HepG2 (cell line): Measurements from ENCODE around the gene GSC. TPM values are rescaled to one million over a fixed set of nuclear protein-coding genes. Genes with fewer than 3 reads are reported as not detected.

Source experiments
- ATAC-seq: fragments of 200-7000 bp; cut with Tn5 transposase; 3 replicates; pipeline ENCODE4 v1.9.1; 2020; ENCODE audit warnings: mild to moderate bottlenecking, moderate library complexity
- BruUV-seq: library from RNA; stranded (reverse); fragments of 400-500 nt; replicated peaks from 2 replicates; lab custom pipeline; 2021; lab: Mats Ljungman, UMichigan
- CTCF ChIA-PET: fragments of 300-600 bp; formaldehyde crosslinking; extraction: SDS; loops from one replicate; lab custom pipeline; 2021; ENCODE audit warnings: low total read pairs, inconsistent platforms, low intra/inter-chr PET ratio; lab: Yijun Ruan, JAX
- POLR2A ChIA-PET: fragments of 350-600 bp; sonication (Branson Sonifier 250); formaldehyde crosslinking; loops from one replicate; lab custom pipeline; 2020; ENCODE audit warnings: antibody characterized with exemption, inconsistent platforms; lab: Yijun Ruan, JAX
- DNase-seq: peaks from one replicate; pipeline ENCODE4 v3.0.0-alpha.2; 2015; ENCODE audit warnings: low spot score
- FAIRE-seq: peaks from 3 replicates; lab custom pipeline; 2011; peaks lifted over from hg19 to GRCh38; lab: Jason Lieb, UNC
- H2AFZ ChIP-seq: one replicate; pipeline ENCODE4 v1.6.1; 2011; ENCODE audit warnings: low read length, inconsistent platforms
- H3K27ac ChIP-seq: fragments of 300-600 bp; 3 replicates; pipeline ENCODE4 v1.8.0; 2011; ENCODE audit warnings: mixed run types, mild to moderate bottlenecking, mixed read lengths, low read length, inconsistent platforms; ENCODE audit not compliant: insufficient read depth; ENCODE audit errors: extremely low read length
- H3K27me3 ChIP-seq, 2 experiments: fragments of 200-600 bp in 1 of 2; 2 replicates in 1 of 2; 3 replicates in 1 of 2; pipeline versions ENCODE4 v1.6.0 to v1.8.0; 2011; ENCODE audit warnings: low read length in 2 of 2, mild to moderate bottlenecking in 2 of 2, moderate library complexity in 2 of 2, inconsistent platforms in 1 of 2; ENCODE audit not compliant: insufficient read depth in 2 of 2, control insufficient read depth in 1 of 2
- H3K36me3 ChIP-seq, 2 experiments: fragments of 200-600 bp in 1 of 2; replicated peaks in 1 of 2; 2 replicates in 1 of 2; 3 replicates in 1 of 2; pipeline versions ENCODE4 v1.5.1 to v1.8.0; 2011; ENCODE audit warnings: low read length in 2 of 2, inconsistent platforms in 1 of 2; ENCODE audit not compliant: insufficient read depth in 2 of 2, control insufficient read depth in 1 of 2
- H3K4me1 ChIP-seq: 2 replicates; pipeline ENCODE4 v1.5.1; 2012; ENCODE audit warnings: low read length, inconsistent platforms; ENCODE audit not compliant: insufficient read depth
- H3K4me2 ChIP-seq: 2 replicates; pipeline ENCODE4 v1.6.0; 2011; ENCODE audit warnings: low read depth, low read length, inconsistent platforms
- H3K4me3 ChIP-seq, 3 experiments: fragments of 200-600 bp in 1 of 3; sonication (generic), shearing (Covaris generic) in 1 of 3; replicated peaks in 1 of 3; 2 replicates each; pipeline ENCODE4 v1.5.1; 2011 to 2016; ENCODE audit warnings: low read length in 3 of 3, inconsistent platforms in 2 of 3, low read depth in 2 of 3, mild to moderate bottlenecking in 2 of 3, control low read depth in 1 of 3, mixed read lengths in 1 of 3; ENCODE audit not compliant: insufficient read depth in 1 of 3
- H3K79me2 ChIP-seq: one replicate; pipeline ENCODE4 v1.6.1; 2011; ENCODE audit warnings: low read length, inconsistent platforms; ENCODE audit not compliant: insufficient read depth
- H3K9ac ChIP-seq: 2 replicates; pipeline ENCODE4 v1.6.0; 2011; ENCODE audit warnings: mild to moderate bottlenecking, low read depth, low read length, inconsistent platforms; ENCODE audit not compliant: insufficient read depth
- H3K9me3 ChIP-seq: 2 replicates; pipeline ENCODE4 v1.5.1; 2012; ENCODE audit warnings: mild to moderate bottlenecking, low read length
- H4K20me1 ChIP-seq: 2 replicates; pipeline ENCODE4 v1.6.0; 2011; ENCODE audit warnings: inconsistent platforms, mild to moderate bottlenecking, low read length, moderate library complexity; ENCODE audit not compliant: insufficient read depth
- CHD2 ChIP-seq: IDR thresholded peaks from 2 replicates; pipeline ENCODE4 v1.6.1; 2011; ENCODE audit warnings: low read depth, low read length, improper control_type of control experiment
- HNRNPLL ChIP-seq: fragments of 200-400 bp; formaldehyde crosslinking; IDR thresholded peaks from 2 replicates; pipeline ENCODE4 v1.6.1; 2017; ENCODE audit warnings: mild to moderate bottlenecking, low read depth, low read length; ENCODE audit not compliant: poor library complexity, severe bottlenecking
- PCBP2 ChIP-seq: fragments of 200-400 bp; formaldehyde crosslinking; optimal IDR thresholded peaks from 2 replicates; pipeline ENCODE3; 2018; ENCODE audit warnings: low read length, low read depth; ENCODE audit not compliant: poor library complexity, severe bottlenecking
- RNF219 ChIP-seq: sonication (generic); formaldehyde crosslinking; IDR thresholded peaks from 2 replicates; pipeline ENCODE4 v1.5.0; 2020; ENCODE audit warnings: mild to moderate bottlenecking, missing genetic modification reagents
- SP2 ChIP-seq: sonication (generic); formaldehyde crosslinking; IDR thresholded peaks from 2 replicates; pipeline ENCODE4 v1.5.1; 2020; ENCODE audit warnings: mild to moderate bottlenecking, missing genetic modification reagents
- ZFYVE20 ChIP-seq: sonication (generic); formaldehyde crosslinking; IDR thresholded peaks from 2 replicates; pipeline ENCODE4 v1.8.0; 2023; ENCODE audit warnings: low read depth, mild to moderate bottlenecking, moderate library complexity, missing genetic modification reagents, borderline replicate concordance
- ZNF142 ChIP-seq: sonication (generic); formaldehyde crosslinking; IDR thresholded peaks from 2 replicates; pipeline ENCODE4 v1.4.0; 2020; ENCODE audit warnings: missing genetic modification reagents
- ZNF256 ChIP-seq: sonication (generic); formaldehyde crosslinking; conservative IDR thresholded peaks from 2 replicates; pipeline ENCODE4 v1.4.0; 2020; ENCODE audit warnings: missing genetic modification reagents
- ZNF337 ChIP-seq: sonication (generic); formaldehyde crosslinking; IDR thresholded peaks from 2 replicates; pipeline ENCODE4 v1.5.1; 2020; ENCODE audit warnings: missing genetic modification reagents, low read depth, mild to moderate bottlenecking, borderline replicate concordance
- ZNF597 ChIP-seq: sonication (generic); formaldehyde crosslinking; IDR thresholded peaks from 2 replicates; pipeline ENCODE4 v1.5.0; 2020; ENCODE audit warnings: missing genetic modification reagents
- ZZZ3 ChIP-seq: sonication (generic); formaldehyde crosslinking; IDR thresholded peaks from 2 replicates; pipeline ENCODE4 v1.4.0; 2020; ENCODE audit warnings: missing genetic modification reagents, mild to moderate bottlenecking, borderline replicate concordance
- WGBS: methylation state at CpG from one replicate; pipeline ENCODE4 v1.1.6; 2017; ENCODE audit warnings: low lambda C conversion rate; 5-methylcytosine and 5-hydroxymethylcytosine counted together
- in situ Hi-C: cut with HindIII; loops from 2 replicates; pipeline ENCODE4 v1.10.0; 2017; ENCODE audit warnings: low pct_unique_long_range_greater_than_20kb; ENCODE audit not compliant: extremely low pct_ligation_motif_present
- intact Hi-C: fragments of 100-400 bp; cut with micrococcal nuclease; formaldehyde crosslinking; loops from one replicate; pipeline ENCODE4 v1.10.0; 2022; ENCODE audit not compliant: unreplicated experiment
- polyA plus RNA-seq, 8 experiments: library from polyadenylated mRNA; depleted of rRNA in 3 of 8; stranded (reverse) in 7 of 8; unstranded in 1 of 8; fragments of >200 nt; fragmentation: Illumina TruSeq in 4 of 8; extraction: Trizol in 4 of 8; gene quantifications; 2 replicates each; pipeline versions ENCODE4 v1.2.1 to v1.2.3, GENCODE V29; 2011 to 2016; ENCODE audit warnings: low read depth in 4 of 8, missing spikeins in 1 of 8, mixed read lengths in 1 of 8; ENCODE audit not compliant: insufficient read depth in 1 of 8
- total RNA-seq, 5 experiments: library from RNA; depleted of rRNA; stranded (reverse); fragments of >200 nt; fragmentation: Illumina TruSeq; extraction: Trizol; gene quantifications; 2 replicates each; pipeline ENCODE4 v1.2.3, GENCODE V29; 2016; ENCODE audit warnings: low read depth in 1 of 5

Gene GSC
- total and polyA plus RNA-seq, 2 of the 13 experiments (the other 11 are each of a cell fraction or from before 2014, with no cell fraction given) = not detected

- BruUV-seq = no TSS peak
- FAIRE-seq (no peak), ATAC-seq (no peak), DNase-seq (no peak)
- H3K4me1 ChIP-seq = no peaks in the 10 kb centered on the region
- H3K4me2 ChIP-seq = no peak overlapping the region
- no peak overlapping the region for H3K4me3 ChIP-seq
- H3K79me2 ChIP-seq = no peaks in the 10 kb centered on the region
- CTCF ChIA-PET = no interaction called here
- intact Hi-C loops = no loop called here
- no peaks in the 10 kb centered on the region for H3K9me3 ChIP-seq
- no peaks in the 10 kb centered on the region for H4K20me1 ChIP-seq
- in situ Hi-C loops = no loop called here
- no peak overlapping the region for H3K27ac ChIP-seq
- no peaks in the 10 kb centered on the region for H3K36me3 ChIP-seq
- no peak overlapping the region for H3K9ac ChIP-seq
- H3K27me3 ChIP-seq = peaks cover 1 to 31% of the 10 kb centered on the region in 2 experiments; a peak in 3 of 5 replicates
- POLR2A ChIA-PET = no interaction called here
- H2AFZ ChIP-seq = no peak overlapping the region
- 47% methylated on average over 7 of the region's 8 CpGs for WGBS
- no peak for TF ChIP-seq ZNF597 (CRISPR knock-in tag)
- TF ChIP-seq ZNF337 (CRISPR knock-in tag) = no peak
- no peak for TF ChIP-seq ZZZ3 (CRISPR knock-in tag)
- TF ChIP-seq ZNF256 = no peak
- no peak for TF ChIP-seq SP2 (CRISPR knock-in tag)
- TF ChIP-seq ZNF142 (CRISPR knock-in tag) = no peak
- TF ChIP-seq RNF219 = no peak
- no peak for TF ChIP-seq ZFYVE20 (CRISPR knock-in tag)
- no peak for TF ChIP-seq CHD2
- no peak for TF ChIP-seq PCBP2
- TF ChIP-seq HNRNPLL = no peak
Measured at GRCh38 chr14:94780536-94781399, 10.9 kb upstream of the GSC start.
